ENCODE measurements around the gene ZBTB25.

DNA sequence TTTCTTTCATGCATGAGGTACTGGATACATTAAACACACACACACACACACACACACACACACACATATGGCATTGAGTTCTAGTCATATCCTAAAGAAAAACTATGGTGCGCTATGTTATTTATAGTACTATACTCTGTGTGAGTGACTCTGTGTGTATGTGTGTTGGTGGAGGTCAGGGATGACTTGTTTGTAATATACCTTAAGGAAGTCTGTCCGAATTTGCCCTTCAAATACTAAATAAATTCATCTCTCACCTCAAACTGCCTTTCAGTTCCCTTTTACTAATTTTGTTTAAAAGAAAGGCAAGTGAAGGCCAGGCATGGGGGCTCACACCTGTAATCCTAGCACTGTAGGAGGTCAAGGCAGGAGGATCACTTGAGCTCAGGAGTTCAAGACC, 40.4 kb downstream of the ZBTB25 start:
- TF ChIP-seq POLR2AphosphoS5 (IDR thresholded peaks at IDR 0.05) = no peak
- TF ChIP-seq, protein P1, sequence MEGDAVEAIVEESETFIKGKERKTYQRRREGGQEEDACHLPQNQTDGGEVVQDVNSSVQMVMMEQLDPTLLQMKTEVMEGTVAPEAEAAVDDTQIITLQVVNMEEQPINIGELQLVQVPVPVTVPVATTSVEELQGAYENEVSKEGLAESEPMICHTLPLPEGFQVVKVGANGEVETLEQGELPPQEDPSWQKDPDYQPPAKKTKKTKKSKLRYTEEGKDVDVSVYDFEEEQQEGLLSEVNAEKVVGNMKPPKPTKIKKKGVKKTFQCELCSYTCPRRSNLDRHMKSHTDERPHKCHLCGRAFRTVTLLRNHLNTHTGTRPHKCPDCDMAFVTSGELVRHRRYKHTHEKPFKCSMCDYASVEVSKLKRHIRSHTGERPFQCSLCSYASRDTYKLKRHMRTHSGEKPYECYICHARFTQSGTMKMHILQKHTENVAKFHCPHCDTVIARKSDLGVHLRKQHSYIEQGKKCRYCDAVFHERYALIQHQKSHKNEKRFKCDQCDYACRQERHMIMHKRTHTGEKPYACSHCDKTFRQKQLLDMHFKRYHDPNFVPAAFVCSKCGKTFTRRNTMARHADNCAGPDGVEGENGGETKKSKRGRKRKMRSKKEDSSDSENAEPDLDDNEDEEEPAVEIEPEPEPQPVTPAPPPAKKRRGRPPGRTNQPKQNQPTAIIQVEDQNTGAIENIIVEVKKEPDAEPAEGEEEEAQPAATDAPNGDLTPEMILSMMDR (IDR thresholded peaks at IDR 0.05) = no peak
